A549 (cell line): ENCODE measurements around the gene TRIO. TPM values are rescaled to one million over a fixed set of nuclear protein-coding genes. Genes with fewer than 3 reads are reported as not detected.

Experiments used
- ATAC-seq, 2 experiments: fragments of 200-7000 bp in 1 of 2; fragments of >200 bp in 1 of 2; cut with Nextera tagmentation in 1 of 2; cut with Tn5 transposase in 1 of 2; 3 replicates each; pipeline versions ENCODE4 v1.8.0 to v1.9.1; 2018 to 2020; ENCODE audit warnings: mild to moderate bottlenecking in 1 of 2, moderate library complexity in 1 of 2
- CTCF ChIA-PET: fragments of 300-600 bp; sonication (Branson Sonifier 250); formaldehyde crosslinking; extraction: SDS; loops from one replicate; lab custom pipeline; 2021; ENCODE audit warnings: antibody characterized with exemption, inconsistent platforms; lab: Yijun Ruan, JAX
- POLR2A ChIA-PET: fragments of 350-600 bp; formaldehyde crosslinking; extraction: SDS; loops from one replicate; lab custom pipeline; 2021; ENCODE audit warnings: antibody characterized with exemption, inconsistent platforms; lab: Yijun Ruan, JAX
- DNase-seq, 2 experiments: peaks; one replicate each; pipeline versions ENCODE4 v3.0.0 to v3.0.0-alpha.2; 2011 to 2016; ENCODE audit warnings: low read depth in 1 of 2, low spot score in 1 of 2
- FAIRE-seq: peaks from 2 replicates; lab custom pipeline; 2011; peaks lifted over from hg19 to GRCh38; lab: Jason Lieb, UNC
- H3K27ac ChIP-seq, 2 experiments: fragments of >200 bp; sonication (Bioruptor Twin); formaldehyde crosslinking; 3 replicates each; pipeline ENCODE4 v1.5.1; 2016 to 2017
- H3K4me1 ChIP-seq: fragments of >200 bp; sonication (Bioruptor Twin); formaldehyde crosslinking; 3 replicates; pipeline ENCODE4 v1.6.1; 2016
- H3K4me2 ChIP-seq: fragments of >200 bp; sonication (Bioruptor Twin); formaldehyde crosslinking; 3 replicates; pipeline ENCODE4 v1.6.1; 2016
- H3K4me3 ChIP-seq: fragments of >200 bp; sonication (Bioruptor Twin); formaldehyde crosslinking; 3 replicates; pipeline ENCODE4 v1.5.1; 2016
- H3K9me3 ChIP-seq: fragments of >200 bp; sonication (Bioruptor Twin); formaldehyde crosslinking; 3 replicates; pipeline ENCODE4 v1.6.1; 2016
- CBX8 ChIP-seq: fragments of 200-600 bp; sonication (generic); IDR thresholded peaks from 2 replicates; pipeline ENCODE4 v1.6.1; 2016
- CEBPB ChIP-seq, 2 experiments: fragments of >200 bp in 1 of 2; sonication (Bioruptor Twin) in 1 of 2; formaldehyde crosslinking in 1 of 2; IDR thresholded peaks; 2 replicates each; pipeline ENCODE4 v1.6.1; 2012 to 2016
- CHD4 ChIP-seq: fragments of 200-600 bp; sonication (generic); IDR thresholded peaks from 2 replicates; pipeline ENCODE4 v1.6.1; 2016; ENCODE audit warnings: antibody characterized with exemption, mild to moderate bottlenecking, borderline replicate concordance
- ESRRA ChIP-seq: fragments of 150-350 bp; IDR thresholded peaks from 2 replicates; pipeline ENCODE4 v1.6.1; 2014; ENCODE audit warnings: mild to moderate bottlenecking, low read length, borderline replicate concordance
- GATA3 ChIP-seq: IDR thresholded peaks from 2 replicates; pipeline ENCODE4 v1.6.1; 2012; ENCODE audit warnings: borderline replicate concordance
- HMGXB4 ChIP-seq: fragments of 250-450 bp; sonication (Bioruptor Pico); IDR thresholded peaks from 2 replicates; pipeline ENCODE4 v1.5.0; 2021; ENCODE audit warnings: mild to moderate bottlenecking, moderate library complexity, borderline replicate concordance
- HOXB5 ChIP-seq: fragments of 250-450 bp; sonication (Bioruptor Pico); IDR thresholded peaks from 2 replicates; pipeline ENCODE4 v1.5.0; 2020; ENCODE audit warnings: mild to moderate bottlenecking, moderate library complexity
- JUN ChIP-seq, 2 experiments: fragments of >200 bp; sonication (Bioruptor Twin); formaldehyde crosslinking; IDR thresholded peaks; 2 replicates in 1 of 2; 3 replicates in 1 of 2; pipeline ENCODE4 v1.6.1; 2016 to 2017
- MAX ChIP-seq: IDR thresholded peaks from 2 replicates; pipeline ENCODE4 v1.6.1; 2012
- PHF8 ChIP-seq: fragments of 200-600 bp; sonication (generic); IDR thresholded peaks from 2 replicates; pipeline ENCODE4 v1.6.1; 2016; ENCODE audit warnings: low read depth, mild to moderate bottlenecking, antibody characterized with exemption, moderate library complexity, borderline replicate concordance
- REST ChIP-seq: fragments of 200-600 bp; sonication (generic); IDR thresholded peaks from 2 replicates; pipeline ENCODE4 v1.6.1; 2016; ENCODE audit warnings: antibody characterized with exemption, mild to moderate bottlenecking, moderate library complexity
- RFX5 ChIP-seq: fragments of 450-650 bp; IDR thresholded peaks from 2 replicates; pipeline ENCODE4 v1.7.1; 2014; ENCODE audit warnings: antibody characterized with exemption, mild to moderate bottlenecking, moderate library complexity
- RNF2 ChIP-seq: fragments of 200-600 bp; sonication (generic); IDR thresholded peaks from 2 replicates; pipeline ENCODE4 v1.6.1; 2016; ENCODE audit warnings: low read depth, mild to moderate bottlenecking, antibody characterized with exemption, moderate library complexity, borderline replicate concordance
- SMC3 ChIP-seq: fragments of >200 bp; sonication (Bioruptor Twin); formaldehyde crosslinking; IDR thresholded peaks from 3 replicates; pipeline ENCODE4 v1.6.1; 2018; ENCODE audit warnings: inconsistent platforms
- ZNF302 ChIP-seq: fragments of 250-450 bp; sonication (Bioruptor Pico); IDR thresholded peaks from 2 replicates; pipeline ENCODE4 v1.9.0; 2021; ENCODE audit warnings: inconsistent platforms, mild to moderate bottlenecking, moderate library complexity
- WGBS: methylation state at CpG from one replicate; pipeline ENCODE4 v1.1.6; 2017; ENCODE audit errors: missing lambda C conversion rate; 5-methylcytosine and 5-hydroxymethylcytosine counted together
- polyA plus RNA-seq, 4 experiments: library from polyadenylated mRNA; depleted of rRNA in 3 of 4; stranded (reverse); fragments of >200 nt; fragmentation: RNase III in 1 of 4; extraction: RNeasy Plus Mini Kit Qiagen cat#74134 plus additional on column Dnase treatment in 1 of 4; gene quantifications; 2 replicates in 3 of 4; 3 replicates in 1 of 4; pipeline ENCODE4 v1.2.3, GENCODE V29; 2011 to 2017

The TRIO gene
- polyA plus RNA-seq, 2 of the 4 experiments (the other 2 are of a cell fraction) = 47.5 to 79.0 TPM

- TF ChIP-seq REST = no peak
- no peak for TF ChIP-seq RNF2
- no peak for TF ChIP-seq MAX
- TF ChIP-seq SMC3 = no peak
- no peak for TF ChIP-seq CHD4
- no peak for TF ChIP-seq ESRRA
- no peak for TF ChIP-seq RFX5
These were observed 156.5 kb downstream of the TRIO start (continued) for GRCh38 chr5:14299666-14300065.

- DNase-seq (no peak), FAIRE-seq (no peak), ATAC-seq (no peak)
- no peaks in the 10 kb centered on the region for H3K9me3 ChIP-seq
- ChIA-PET CTCF (interaction anchor here (0.9 to 1.4 kb wide), 4 partner anchors 24 to 86 kb away, joined by 3 read pairs; no protein-coding TSS in a partner anchor), POLR2A (no interaction called here)
- WGBS = 82% methylated on average over 3 of the region's 3 CpGs
- TF ChIP-seq PHF8 (no peak), CBX8 (no peak), JUN (IDR thresholded peaks at IDR 0.05) (no peak), ZNF302 (CRISPR knock-in tag) (no peak), HMGXB4 (CRISPR knock-in tag) (no peak), GATA3 (no peak)
- peak overlapping the region; percentile 7; the same call in 1 of the 3 replicates for H3K4me2 ChIP-seq
- peaks cover 20% of the 10 kb centered on the region for H3K4me1 ChIP-seq
- H3K4me3 ChIP-seq = no peak overlapping the region
- H3K27ac ChIP-seq = no peak overlapping the region
These were observed 158.0 kb downstream of the TRIO start for GRCh38 chr5:14301186-14301585.

- CTCF ChIA-PET = interaction anchor here (0.8 to 1.4 kb wide), 3 partner anchors 25 to 193 kb away, joined by 3 to 6 read pairs (median 3); no protein-coding TSS in a partner anchor
- no peak for TF ChIP-seq RFX5
- TF ChIP-seq, all 56 proteins: peak for 0
- no peak for FAIRE-seq
These were observed 159.2 kb downstream of the TRIO start for GRCh38 chr5:14302330-14302729.

GRCh38 chr5:14305045-14305444, 161.9 kb downstream of the TRIO start:
- H3K4me2 ChIP-seq = no peak overlapping the region
- ATAC-seq = peak; percentile 70; a peak in 5 of 6 replicates
- no peak for FAIRE-seq

More at GRCh38 chr5:14302330-14302729, 159.2 kb downstream of the TRIO start:
- Histone ChIP-seq H3K9me3 (no peaks in the 10 kb centered on the region), H3K4me3 (no peak overlapping the region), H3K4me2 (no peak overlapping the region), H3K27ac (no peak overlapping the region), H3K4me1 (peaks cover 20% of the 10 kb centered on the region)
- POLR2A ChIA-PET = no interaction called here
- DNase-seq = no peak
- ATAC-seq = no peak
- WGBS = 95% methylated on average over 3 of the region's 3 CpGs

More at GRCh38 chr5:14305045-14305444, 161.9 kb downstream of the TRIO start:
- peaks cover 15% of the 10 kb centered on the region for H3K4me1 ChIP-seq
- TF ChIP-seq CEBPB (IDR thresholded peaks at IDR 0.05) = peak in 1 of 2 experiments; percentile 41; a peak in 2 of 4 replicates
- no peak for TF ChIP-seq HOXB5 (CRISPR knock-in tag)
- TF ChIP-seq, all 56 proteins: peak for 1
- ChIA-PET CTCF (interaction anchor here (1.2 kb wide), 1 partner anchor 10 kb away, joined by 3 read pairs; no protein-coding TSS in a partner anchor), POLR2A (no interaction called here)
- DNase-seq = peak in 1 of 2 experiments; percentile 24
- Histone ChIP-seq H3K9me3 (no peaks in the 10 kb centered on the region), H3K4me3 (no peak overlapping the region), H3K27ac (peak overlapping the region; percentile 1 to 40; a peak in 3 of 6 replicates)
- 78% methylated on average over 7 of the region's 7 CpGs for WGBS
